Bronchial epithelial cell (primary cell): ENCODE results near the gene DZIP1. TPM values are rescaled to one million over a fixed set of nuclear protein-coding genes. Genes with fewer than 3 reads are reported as not detected.
A peak's percentile ranks its signal among the peaks of the same experiment; 100 is the strongest.

ENCODE experiments used
- DNase-seq: peaks from one replicate; pipeline ENCODE4 v3.0.0-alpha.2; 2010; ENCODE audit warnings: low read depth
- FAIRE-seq: peaks from 2 replicates; lab custom pipeline; 2011; peaks lifted over from hg19 to GRCh38; lab: Jason Lieb, UNC
- H3K27me3 ChIP-seq: 2 replicates; pipeline ENCODE4 v1.5.1; 2011; ENCODE audit warnings: low read length; ENCODE audit not compliant: control insufficient read depth, insufficient read depth
- H3K36me3 ChIP-seq: 2 replicates; pipeline ENCODE4 v1.5.1; 2011; ENCODE audit warnings: low read length; ENCODE audit not compliant: control insufficient read depth, insufficient read depth
- H3K4me3 ChIP-seq: 2 replicates; pipeline ENCODE4 v1.5.1; 2011; ENCODE audit warnings: mild to moderate bottlenecking, low read depth, low read length, control low read depth
- CTCF ChIP-seq: IDR thresholded peaks from 2 replicates; pipeline ENCODE4 v1.5.1; 2011; ENCODE audit warnings: mild to moderate bottlenecking, moderate library complexity, low read length, control low read depth, inconsistent platforms; ENCODE audit not compliant: insufficient read depth, severe bottlenecking
- total RNA-seq: library from RNA; depleted of rRNA; stranded (reverse); fragments of >200 nt; gene quantifications from 2 replicates; pipeline ENCODE4 v1.2.1, GENCODE V29; 2014

The DZIP1 gene
- total RNA-seq, 1 donor from 2014 or later, result 0.79 TPM

- FAIRE-seq (no peak), DNase-seq (no peak)
- Histone ChIP-seq H3K4me3 (peak overlapping the region; percentile 31), H3K27me3 (peaks cover 2% of the 10 kb centered on the region), H3K36me3 (no peaks in the 10 kb centered on the region)
- no peak for TF ChIP-seq CTCF
Measured at GRCh38 chr13:95642028-95642621, 2.4 kb downstream of the DZIP1 start.

GRCh38 chr13:95641291-95642027 lies 3.0 kb downstream of the DZIP1 start:
- no peak for TF ChIP-seq CTCF
- H3K27me3 ChIP-seq, result peaks cover 2% of the 10 kb centered on the region
- peak overlapping the region; percentile 31 for H3K4me3 ChIP-seq
- FAIRE-seq, result no peak
- DNase-seq, result no peak
- H3K36me3 ChIP-seq, result no peaks in the 10 kb centered on the region

GRCh38 chr13:95636853-95637252 lies 7.7 kb downstream of the DZIP1 start:
- H3K36me3 ChIP-seq, result no peaks in the 10 kb centered on the region
- DNase-seq (no peak), FAIRE-seq (no peak)
- no peaks in the 10 kb centered on the region for H3K27me3 ChIP-seq
- no peak for TF ChIP-seq CTCF
- no peak overlapping the region for H3K4me3 ChIP-seq

GRCh38 chr13:95630593-95630992 lies 13.9 kb downstream of the DZIP1 start:
- no peak for FAIRE-seq
- H3K4me3 ChIP-seq, result no peak overlapping the region
- H3K27me3 ChIP-seq, result no peaks in the 10 kb centered on the region
- H3K36me3 ChIP-seq, result no peaks in the 10 kb centered on the region
- no peak for TF ChIP-seq CTCF
- DNase-seq, result no peak

- TF ChIP-seq CTCF, result no peak
- Histone ChIP-seq H3K36me3 (no peaks in the 10 kb centered on the region), H3K4me3 (no peak overlapping the region), H3K27me3 (no peaks in the 10 kb centered on the region)
- DNase-seq, result no peak
- FAIRE-seq, result no peak
Measured at GRCh38 chr13:95629071-95629470, 15.4 kb downstream of the DZIP1 start.
